Ectodermal cell (in vitro differentiated cells): ENCODE data around the gene ZNF217.
"Not testable (repeated sequence)": the region's sequence is repeated elsewhere in the genome, so short reads cannot be mapped to it uniquely, and the experiment has no call there.

Experiments
- H3K27ac ChIP-seq: 2 replicates; pipeline ENCODE4 v1.7.0; 2013; ENCODE audit warnings: mild to moderate bottlenecking, low read depth, low read length; ENCODE audit not compliant: insufficient read depth, poor library complexity, severe bottlenecking
- H3K27me3 ChIP-seq: 2 replicates; pipeline ENCODE4 v1.7.0; 2013; ENCODE audit warnings: mild to moderate bottlenecking, low read length; ENCODE audit not compliant: insufficient read depth, control insufficient read depth, poor library complexity, severe bottlenecking
- H3K36me3 ChIP-seq: one replicate; pipeline ENCODE4 v1.7.0; 2013; ENCODE audit warnings: low read length; ENCODE audit not compliant: control insufficient read depth, insufficient read depth
- H3K4me1 ChIP-seq: one replicate; pipeline ENCODE4 v1.7.0; 2013; ENCODE audit warnings: low read length; ENCODE audit not compliant: control insufficient read depth, insufficient read depth
- H3K4me3 ChIP-seq: 2 replicates; pipeline ENCODE4 v1.7.0; 2013; ENCODE audit warnings: low read depth, low read length, control low read depth; ENCODE audit not compliant: insufficient read depth
- H3K9me3 ChIP-seq: 2 replicates; pipeline ENCODE4 v1.7.0; 2013; ENCODE audit warnings: mild to moderate bottlenecking, low read length, moderate library complexity; ENCODE audit not compliant: control insufficient read depth
- WGBS, 2 experiments: methylation state at CpG; one replicate each; pipeline ENCODE4 v1.1.7; 2013; ENCODE audit warnings: missing lambda C conversion rate in 2 of 2; 5-methylcytosine and 5-hydroxymethylcytosine counted together

The ZNF217 gene

DNA sequence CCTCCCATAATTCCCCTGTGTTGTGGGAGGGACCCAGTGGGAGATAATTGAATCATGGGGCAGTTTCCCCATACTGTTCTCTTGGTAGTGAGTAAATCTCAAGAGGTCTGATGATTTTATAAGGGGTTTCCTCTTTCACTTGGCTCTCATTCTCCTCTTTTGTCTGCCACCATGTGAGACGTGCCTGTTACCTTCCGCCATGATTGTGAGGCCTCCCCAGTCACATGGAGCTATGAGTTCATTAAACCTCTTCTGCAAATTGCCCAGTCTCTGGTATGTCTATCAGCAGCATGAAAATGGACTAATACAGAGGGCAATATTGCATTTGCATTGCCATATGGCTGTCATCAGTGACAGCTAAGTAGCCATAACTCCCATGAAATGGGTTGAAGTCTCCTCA lies 63.2 kb downstream of the ZNF217 start:
- H3K4me3 ChIP-seq: no peak overlapping the region
- H3K9me3 ChIP-seq: no peaks in the 10 kb centered on the region
- H3K4me1 ChIP-seq: no peaks in the 10 kb centered on the region
- H3K36me3 ChIP-seq: no peaks in the 10 kb centered on the region
- WGBS, 2 experiments: 82 to 92% methylated on average over 2 of the region's 2 CpGs
- H3K27me3 ChIP-seq: no peaks in the 10 kb centered on the region
- no peak overlapping the region for H3K27ac ChIP-seq

DNA sequence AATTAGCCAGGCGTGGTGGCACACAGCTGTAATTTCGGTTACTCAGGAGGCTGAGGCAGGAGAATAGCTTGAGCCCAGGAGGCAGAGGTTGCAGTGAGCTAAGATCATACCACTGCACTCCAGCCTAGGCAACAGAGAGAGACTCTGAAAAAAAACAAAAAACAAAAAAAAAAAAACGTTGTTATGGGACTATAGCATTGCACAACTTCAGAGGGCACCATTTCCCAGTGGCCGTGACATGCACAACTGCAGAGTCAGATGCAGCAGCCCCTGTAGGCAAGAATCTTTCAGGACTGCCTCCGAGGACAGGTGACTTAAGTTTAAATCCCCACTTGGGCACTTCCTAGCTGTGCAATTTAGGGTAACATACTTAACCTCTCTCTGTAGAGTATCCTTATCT lies 64.0 kb downstream of the ZNF217 start:
- H3K27ac ChIP-seq: no peak overlapping the region
- no peaks in the 10 kb centered on the region for H3K36me3 ChIP-seq
- WGBS, 2 experiments: 87 to 88% methylated on average over 5 of the region's 5 CpGs
- H3K4me3 ChIP-seq: no peak overlapping the region
- H3K4me1 ChIP-seq: no peaks in the 10 kb centered on the region
- H3K9me3 ChIP-seq: no peaks in the 10 kb centered on the region
- H3K27me3 ChIP-seq: no peaks in the 10 kb centered on the region

DNA sequence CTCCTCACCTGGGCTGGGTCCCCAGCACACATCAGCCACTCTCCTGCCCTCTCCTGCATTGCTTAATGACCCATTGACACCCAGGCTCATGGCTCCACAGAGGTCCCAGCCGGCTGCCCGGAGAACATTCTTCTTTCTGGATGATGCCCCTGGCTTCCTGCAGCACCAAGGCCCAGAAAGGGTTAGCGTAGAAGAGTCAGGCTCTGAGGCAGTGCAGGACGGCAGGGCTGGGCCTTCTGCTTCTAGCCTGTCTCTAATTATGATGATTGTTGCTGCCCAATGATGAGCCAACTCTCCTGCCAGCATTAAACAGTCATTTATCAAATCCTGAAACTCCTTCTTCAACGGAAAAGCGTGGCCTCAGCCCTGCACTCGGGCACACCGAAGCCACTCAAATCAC lies 66.4 kb downstream of the ZNF217 start:
- no peaks in the 10 kb centered on the region for H3K9me3 ChIP-seq
- WGBS, 2 experiments: 93 to 95% methylated on average over 8 of the region's 8 CpGs
- no peak overlapping the region for H3K27ac ChIP-seq
- no peaks in the 10 kb centered on the region for H3K4me1 ChIP-seq
- no peaks in the 10 kb centered on the region for H3K36me3 ChIP-seq
- no peak overlapping the region for H3K4me3 ChIP-seq
- no peaks in the 10 kb centered on the region for H3K27me3 ChIP-seq

DNA sequence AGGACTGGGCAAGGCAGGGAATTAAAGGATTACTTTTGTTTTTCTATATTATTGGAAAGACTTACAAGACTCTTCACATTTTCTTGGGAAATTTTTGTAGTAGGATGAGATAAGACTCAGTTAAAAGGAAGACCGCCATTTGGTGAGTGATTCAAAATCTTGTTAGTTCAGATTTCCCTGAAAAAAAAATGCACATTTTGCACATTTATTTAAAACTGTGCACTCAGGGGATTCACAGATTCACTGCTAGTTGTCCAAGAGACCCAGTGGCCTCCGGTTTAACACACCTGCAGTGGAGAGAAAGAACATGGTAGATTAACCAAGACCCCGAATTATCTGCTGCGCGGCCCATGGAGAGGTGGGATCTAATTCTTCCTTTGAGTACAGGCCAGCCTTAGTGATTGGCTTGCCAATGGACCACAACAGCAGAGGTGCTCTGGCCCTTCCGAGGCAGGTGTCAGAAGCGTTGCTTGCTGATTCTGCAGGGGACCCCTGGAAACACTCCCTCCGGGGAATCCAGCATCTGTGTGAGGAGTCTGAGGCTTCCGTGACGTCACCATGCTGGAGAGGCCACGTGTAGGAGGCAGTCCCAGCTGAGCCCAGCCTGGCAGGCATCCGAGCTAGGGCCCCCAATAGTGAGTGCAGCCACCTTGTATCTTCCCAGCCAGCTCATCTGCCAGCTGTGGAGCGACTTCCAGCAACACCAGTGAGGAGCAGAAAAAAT lies 68.9 kb downstream of the ZNF217 start:
- H3K4me1 ChIP-seq: no peaks in the 10 kb centered on the region
- no peaks in the 10 kb centered on the region for H3K9me3 ChIP-seq
- 83 to 86% methylated on average over 13 of the region's 13 CpGs for WGBS, 2 experiments
- no peak overlapping the region for H3K27ac ChIP-seq
- H3K4me3 ChIP-seq: no peak overlapping the region
- no peaks in the 10 kb centered on the region for H3K36me3 ChIP-seq
- H3K27me3 ChIP-seq: no peaks in the 10 kb centered on the region

DNA sequence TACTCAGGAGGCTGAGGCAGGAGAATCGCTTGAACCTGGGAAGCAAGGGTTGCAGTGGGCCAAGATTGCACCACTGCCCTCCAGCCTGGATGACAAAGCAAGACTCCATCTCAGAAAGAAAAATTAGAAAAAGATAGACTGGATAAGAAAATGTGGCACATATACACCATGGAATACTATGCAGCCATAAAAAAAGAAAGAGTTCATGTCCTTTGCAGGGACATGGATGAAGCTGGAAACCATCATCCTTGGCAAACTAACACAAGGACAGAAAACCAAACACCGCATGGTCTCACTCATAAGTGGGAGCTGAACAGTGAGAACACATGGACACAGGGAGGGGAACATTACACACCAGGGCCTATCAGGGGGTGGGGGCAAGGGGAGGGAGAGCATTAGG lies 70.0 kb downstream of the ZNF217 start:
- WGBS, 2 experiments: 95 to 96% methylated on average over 2 of the region's 2 CpGs
- not testable (repeated sequence) for H3K4me3 ChIP-seq, H3K27me3 ChIP-seq, H3K36me3 ChIP-seq, H3K27ac ChIP-seq, H3K4me1 ChIP-seq, H3K9me3 ChIP-seq

DNA sequence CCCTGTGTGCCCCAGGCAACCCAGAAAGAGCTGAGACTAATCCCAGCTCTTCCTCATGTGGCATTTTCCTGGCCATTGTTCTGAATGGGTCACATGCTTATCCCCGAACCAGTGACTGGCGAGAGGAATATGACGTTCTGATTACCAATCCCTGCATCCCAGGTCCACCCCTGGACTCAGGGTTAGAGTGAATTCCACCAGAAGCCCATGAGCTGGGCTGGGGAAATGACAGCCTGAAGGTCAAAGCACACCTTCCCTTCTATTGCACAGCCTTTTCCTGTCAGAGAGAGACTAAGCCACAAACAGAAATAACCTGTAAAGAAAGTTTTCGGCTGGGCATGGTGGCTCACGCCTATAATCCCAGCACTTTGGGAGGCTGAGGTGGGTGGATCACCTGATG lies 70.9 kb downstream of the ZNF217 start:
- Histone ChIP-seq H3K4me1 (no peaks in the 10 kb centered on the region), H3K9me3 (no peaks in the 10 kb centered on the region), H3K36me3 (no peaks in the 10 kb centered on the region), H3K27me3 (no peaks in the 10 kb centered on the region), H3K4me3 (no peak overlapping the region), H3K27ac (no peak overlapping the region)
- WGBS, 2 experiments: 90 to 93% methylated on average over 5 of the region's 5 CpGs

DNA sequence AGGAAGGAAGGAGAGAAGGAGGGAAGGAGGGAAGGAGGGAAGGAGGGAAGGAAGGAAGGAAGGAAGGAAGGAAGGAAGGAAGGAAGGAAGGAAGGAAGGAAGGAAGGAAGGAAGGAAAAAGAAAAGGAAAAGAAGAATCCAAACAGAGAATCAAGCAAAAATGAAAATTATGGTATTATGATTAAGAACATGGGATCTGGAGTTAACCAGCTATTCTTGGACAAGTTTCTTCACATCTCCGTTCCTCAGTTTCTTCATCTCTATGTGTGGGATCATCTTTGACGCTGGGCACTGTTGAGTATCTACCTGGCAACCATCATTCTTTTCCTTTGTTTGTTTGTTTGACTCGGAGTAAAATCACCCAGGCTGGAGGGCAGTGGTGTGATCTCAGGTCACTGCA lies 71.6 kb downstream of the ZNF217 start:
- Histone ChIP-seq H3K4me3 (no peak overlapping the region), H3K27ac (no peak overlapping the region), H3K4me1 (no peaks in the 10 kb centered on the region), H3K9me3 (no peaks in the 10 kb centered on the region), H3K27me3 (no peaks in the 10 kb centered on the region), H3K36me3 (no peaks in the 10 kb centered on the region)
- WGBS, 2 experiments: 92 to 94% methylated on average over 3 of the region's 3 CpGs

DNA sequence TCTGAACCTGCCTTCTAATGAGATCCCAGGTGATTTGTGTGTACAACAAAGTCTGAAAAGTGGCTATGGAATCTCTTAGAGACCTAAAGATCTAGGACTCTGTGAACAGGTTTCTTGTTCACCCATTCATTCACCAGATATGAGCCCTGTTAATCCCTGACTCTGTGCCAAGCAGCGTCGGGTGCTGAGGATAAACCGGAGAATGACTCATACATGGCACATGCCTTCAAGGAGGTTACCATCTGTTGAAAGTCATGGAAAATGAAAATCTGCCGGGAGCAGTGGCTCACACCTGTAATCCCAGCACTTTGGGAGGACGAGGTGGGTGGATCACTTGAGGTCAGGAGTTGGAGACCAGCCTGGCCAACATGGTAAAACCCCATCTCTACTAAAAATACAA lies 72.2 kb downstream of the ZNF217 start:
- 92% methylated on average over 5 of the region's 5 CpGs for WGBS, 2 experiments
- not testable (repeated sequence) for H3K9me3 ChIP-seq, H3K4me1 ChIP-seq, H3K4me3 ChIP-seq, H3K27ac ChIP-seq, H3K27me3 ChIP-seq, H3K36me3 ChIP-seq

DNA sequence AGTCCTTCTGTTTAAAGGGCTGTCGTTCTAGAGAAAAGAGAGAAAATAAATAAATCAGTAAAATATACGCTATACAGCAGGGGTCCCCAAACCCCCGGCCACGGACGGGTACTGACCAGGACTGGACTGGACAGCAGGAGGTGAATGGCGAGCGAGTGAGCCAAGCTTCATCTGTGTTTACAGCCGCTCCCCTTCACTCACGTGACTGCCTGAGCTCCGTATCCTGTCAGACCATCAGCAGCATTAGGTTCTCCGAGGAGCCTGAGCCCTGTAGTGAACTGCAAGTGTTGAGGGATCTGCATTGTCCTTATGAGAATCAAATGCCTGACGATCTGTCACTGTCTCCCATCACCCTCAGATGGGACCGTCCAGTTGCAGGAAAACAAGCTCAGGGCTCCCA lies 76.5 kb downstream of the ZNF217 start:
- Histone ChIP-seq H3K36me3 (no peaks in the 10 kb centered on the region), H3K4me1 (peaks cover 10% of the 10 kb centered on the region), H3K27ac (no peak overlapping the region), H3K27me3 (no peaks in the 10 kb centered on the region), H3K9me3 (no peaks in the 10 kb centered on the region), H3K4me3 (no peak overlapping the region)
- 90 to 94% methylated on average over 12 to 13 of the region's 13 CpGs for WGBS, 2 experiments
